Left lobe of liver (tissue), 2 donors: ENCODE measurements around the gene ZNF490. TPM values are rescaled to one million over a fixed set of nuclear protein-coding genes. Genes with fewer than 3 reads are reported as not detected.
A peak's percentile ranks its signal among the peaks of the same experiment; 100 is the strongest.

ENCODE experiments used
- ATAC-seq: fragments of 200-7000 bp; cut with Tn5 transposase; one replicate; pipeline ENCODE4 v1.9.1; 2020; ENCODE audit warnings: mild to moderate bottlenecking, moderate library complexity
- DNase-seq: peaks from one replicate; pipeline ENCODE4 v3.0.0-alpha.2; 2020; ENCODE audit warnings: low spot score
- total RNA-seq: library from RNA; stranded (reverse); gene quantifications from one replicate; pipeline ENCODE4 v1.2.1, GENCODE V29; 2021
- donor health status: DM: no; HTN: no; CAD: no; lungs with moderate emphysema.
- donor health status: DM: no; HTN: yes; CAD: no.

Gene ZNF490
- total RNA-seq, 1 donor from 2014 or later = 3.9 TPM

DNA sequence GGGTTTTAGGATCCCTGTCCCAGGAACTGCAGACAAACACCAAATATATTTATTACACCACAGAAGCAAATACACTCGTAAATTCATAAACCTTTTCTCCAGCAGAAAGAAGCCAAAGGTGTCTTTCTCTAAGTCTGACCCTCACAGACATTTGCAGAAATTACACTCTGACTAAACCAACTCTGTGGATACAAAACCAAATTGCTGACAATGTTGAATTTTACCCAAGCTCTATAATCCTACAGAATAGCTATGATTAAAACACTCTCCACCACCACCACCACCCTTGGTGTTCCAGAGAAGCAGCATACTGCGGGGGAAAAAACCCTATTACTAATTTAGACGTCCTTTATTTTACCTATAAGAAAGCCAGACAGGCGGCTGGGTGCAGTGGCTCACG, 64.5 kb downstream of the ZNF490 start:
- no peak for ATAC-seq

DNA sequence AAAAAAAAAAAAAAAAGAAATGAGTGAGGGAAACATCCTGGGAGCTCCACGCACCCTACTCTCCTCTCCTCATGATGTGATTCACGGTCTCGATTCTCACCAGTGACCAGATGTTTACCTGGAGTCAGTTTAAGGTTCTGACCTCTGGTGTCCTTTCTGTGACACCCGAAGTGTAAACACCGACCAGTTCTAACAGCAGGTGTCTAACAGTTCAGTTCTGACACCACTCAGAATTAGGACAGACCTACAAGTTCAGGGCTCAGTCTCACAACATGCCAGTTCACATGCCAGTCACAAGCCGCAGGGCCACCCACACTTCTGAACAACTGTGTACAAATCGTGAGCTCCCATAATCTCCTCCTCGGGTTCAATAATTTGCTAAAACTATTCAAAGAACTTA, 65.3 kb downstream of the ZNF490 start:
- no peak for DNase-seq
- ATAC-seq = peak; percentile 94

More for the DNA sequence above, 64.5 kb downstream of the ZNF490 start:
- no peak for DNase-seq

DNA sequence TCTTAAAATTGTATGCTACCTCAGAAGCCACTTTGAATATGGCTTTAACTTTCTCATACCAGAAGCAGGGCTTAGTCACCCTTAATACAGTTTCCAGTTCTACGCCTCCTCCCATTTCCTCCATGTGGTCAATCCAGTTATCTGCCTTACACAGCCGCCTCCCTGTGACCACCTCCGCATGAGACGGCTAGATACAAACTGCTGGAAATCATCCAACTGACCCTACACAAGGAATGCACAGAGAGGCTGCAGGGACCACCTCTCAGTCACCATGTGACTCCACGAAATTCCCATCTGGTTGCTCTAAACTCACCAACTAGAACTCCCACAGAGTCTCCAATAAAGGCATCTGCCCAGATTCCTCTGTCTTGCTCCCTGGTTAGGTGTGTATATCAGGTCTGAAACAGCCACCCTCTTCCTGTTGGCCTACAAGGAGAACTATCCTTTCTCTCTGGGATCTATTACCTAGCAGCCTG, 66.2 kb downstream of the ZNF490 start:
- DNase-seq = no peak

DNA sequence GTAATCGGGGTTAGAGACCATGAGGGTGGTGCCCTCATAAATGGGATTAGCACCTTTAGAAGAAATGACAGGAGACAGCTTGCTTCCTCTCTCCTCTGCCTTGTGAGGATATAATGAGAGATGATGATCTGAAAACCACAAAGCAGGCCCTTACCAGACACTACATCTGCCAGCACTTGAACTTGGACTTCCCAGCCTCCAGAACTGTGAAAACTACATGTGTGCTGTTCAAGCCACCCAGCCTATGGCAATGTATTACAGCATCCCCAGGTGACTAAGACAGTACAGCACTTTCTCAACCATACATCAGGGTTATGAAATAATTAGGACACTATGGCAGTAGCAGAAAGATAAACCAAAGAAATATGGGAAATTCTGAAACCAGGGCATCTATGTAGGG, 66.8 kb downstream of the ZNF490 start:
- ATAC-seq (no peak), DNase-seq (no peak)

More for the DNA sequence above, 66.2 kb downstream of the ZNF490 start:
- ATAC-seq = no peak

Other genes starting within 250 kb of the ZNF490 start
- gene ZNF442, start 245.1 kb downstream of the ZNF490 start, total RNA-seq = 2.6 TPM
- gene ZNF799, start 209.5 kb downstream of the ZNF490 start, total RNA-seq = 3.0 TPM
- gene ZNF443, start 169.8 kb downstream of the ZNF490 start, total RNA-seq = 2.4 TPM
- 0.65 TPM for gene ZNF709, start 126.0 kb downstream of the ZNF490 start, total RNA-seq
- gene ZNF564, start 59.3 kb downstream of the ZNF490 start, total RNA-seq = 5.3 TPM
- 9.1 TPM for gene ZNF791, start 107 bp upstream of the ZNF490 start, total RNA-seq
- 54.8 TPM for gene MAN2B1, start 55.9 kb upstream of the ZNF490 start, total RNA-seq
- gene WDR83, start 56.0 kb upstream of the ZNF490 start, total RNA-seq = 3.8 TPM
- gene DHPS, start 71.1 kb upstream of the ZNF490 start, total RNA-seq = 41.6 TPM
- not detected for gene GNG14, start 77.2 kb upstream of the ZNF490 start, total RNA-seq
- gene FBXW9, start 85.8 kb upstream of the ZNF490 start, total RNA-seq = 3.3 TPM
- 19.5 TPM for gene TNPO2, start 113.1 kb upstream of the ZNF490 start, total RNA-seq
- 91.0 TPM for gene TRIR, start 123.9 kb upstream of the ZNF490 start, total RNA-seq
- gene GET3, start 126.7 kb upstream of the ZNF490 start, total RNA-seq = 23.0 TPM
- not detected for gene BEST2, start 141.0 kb upstream of the ZNF490 start, total RNA-seq
- 23.2 TPM for gene HOOK2, start 164.7 kb upstream of the ZNF490 start, total RNA-seq
- 16.3 TPM for gene JUNB, start 180.7 kb upstream of the ZNF490 start, total RNA-seq
- 224 TPM for gene PRDX2, start 191.0 kb upstream of the ZNF490 start, total RNA-seq
- gene THSD8, start 191.3 kb upstream of the ZNF490 start, total RNA-seq = 1.5 TPM
- 3.0 TPM for gene RNASEH2A, start 195.8 kb upstream of the ZNF490 start, total RNA-seq
- gene RTBDN, start 223.8 kb upstream of the ZNF490 start, total RNA-seq = not detected
- 0.86 TPM for gene MAST1, start 227.7 kb upstream of the ZNF490 start, total RNA-seq